ENCODE results near the gene NKD2. TPM values are rescaled to one million over a fixed set of nuclear protein-coding genes. Genes with fewer than 3 reads are reported as not detected.

Gene NKD2
- total and polyA plus RNA-seq, 2 experiments from 2014 or later, result 9.0 to 11.9 TPM

DNA sequence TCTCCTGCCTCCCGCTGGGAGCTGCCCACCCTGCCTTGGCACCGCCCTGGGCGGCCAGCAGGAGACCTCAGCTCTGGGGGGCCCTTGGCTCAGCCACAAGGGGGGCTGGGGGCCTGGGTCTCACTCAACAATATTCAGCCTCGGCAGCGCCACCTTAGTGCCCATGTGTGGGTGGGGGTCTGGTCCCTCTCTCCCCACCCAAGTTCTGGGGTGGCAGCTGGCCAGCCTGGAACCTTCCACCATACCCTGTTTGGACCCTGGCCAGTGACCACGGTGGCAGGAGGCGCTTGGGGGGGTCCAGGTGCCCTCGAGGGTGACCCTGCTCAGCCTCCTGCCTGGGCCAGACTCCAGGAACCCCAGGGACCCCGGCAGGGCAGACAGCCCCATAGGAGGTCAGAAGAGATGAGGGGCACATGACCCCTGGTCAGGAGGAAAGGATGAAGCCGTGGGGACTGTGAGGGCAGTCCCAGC, 22.2 kb downstream of the NKD2 start (continued):
- TF ChIP-seq, protein P1, sequence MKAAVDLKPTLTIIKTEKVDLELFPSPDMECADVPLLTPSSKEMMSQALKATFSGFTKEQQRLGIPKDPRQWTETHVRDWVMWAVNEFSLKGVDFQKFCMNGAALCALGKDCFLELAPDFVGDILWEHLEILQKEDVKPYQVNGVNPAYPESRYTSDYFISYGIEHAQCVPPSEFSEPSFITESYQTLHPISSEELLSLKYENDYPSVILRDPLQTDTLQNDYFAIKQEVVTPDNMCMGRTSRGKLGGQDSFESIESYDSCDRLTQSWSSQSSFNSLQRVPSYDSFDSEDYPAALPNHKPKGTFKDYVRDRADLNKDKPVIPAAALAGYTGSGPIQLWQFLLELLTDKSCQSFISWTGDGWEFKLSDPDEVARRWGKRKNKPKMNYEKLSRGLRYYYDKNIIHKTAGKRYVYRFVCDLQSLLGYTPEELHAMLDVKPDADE (IDR thresholded peaks at IDR 0.05), result no peak
- TF ChIP-seq NANOG (IDR thresholded peaks at IDR 0.05; ENCODE audit: borderline replicate concordance), result no peak
- TF ChIP-seq, protein P2, sequence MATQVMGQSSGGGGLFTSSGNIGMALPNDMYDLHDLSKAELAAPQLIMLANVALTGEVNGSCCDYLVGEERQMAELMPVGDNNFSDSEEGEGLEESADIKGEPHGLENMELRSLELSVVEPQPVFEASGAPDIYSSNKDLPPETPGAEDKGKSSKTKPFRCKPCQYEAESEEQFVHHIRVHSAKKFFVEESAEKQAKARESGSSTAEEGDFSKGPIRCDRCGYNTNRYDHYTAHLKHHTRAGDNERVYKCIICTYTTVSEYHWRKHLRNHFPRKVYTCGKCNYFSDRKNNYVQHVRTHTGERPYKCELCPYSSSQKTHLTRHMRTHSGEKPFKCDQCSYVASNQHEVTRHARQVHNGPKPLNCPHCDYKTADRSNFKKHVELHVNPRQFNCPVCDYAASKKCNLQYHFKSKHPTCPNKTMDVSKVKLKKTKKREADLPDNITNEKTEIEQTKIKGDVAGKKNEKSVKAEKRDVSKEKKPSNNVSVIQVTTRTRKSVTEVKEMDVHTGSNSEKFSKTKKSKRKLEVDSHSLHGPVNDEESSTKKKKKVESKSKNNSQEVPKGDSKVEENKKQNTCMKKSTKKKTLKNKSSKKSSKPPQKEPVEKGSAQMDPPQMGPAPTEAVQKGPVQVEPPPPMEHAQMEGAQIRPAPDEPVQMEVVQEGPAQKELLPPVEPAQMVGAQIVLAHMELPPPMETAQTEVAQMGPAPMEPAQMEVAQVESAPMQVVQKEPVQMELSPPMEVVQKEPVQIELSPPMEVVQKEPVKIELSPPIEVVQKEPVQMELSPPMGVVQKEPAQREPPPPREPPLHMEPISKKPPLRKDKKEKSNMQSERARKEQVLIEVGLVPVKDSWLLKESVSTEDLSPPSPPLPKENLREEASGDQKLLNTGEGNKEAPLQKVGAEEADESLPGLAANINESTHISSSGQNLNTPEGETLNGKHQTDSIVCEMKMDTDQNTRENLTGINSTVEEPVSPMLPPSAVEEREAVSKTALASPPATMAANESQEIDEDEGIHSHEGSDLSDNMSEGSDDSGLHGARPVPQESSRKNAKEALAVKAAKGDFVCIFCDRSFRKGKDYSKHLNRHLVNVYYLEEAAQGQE (IDR thresholded peaks at IDR 0.05; ENCODE audit: unreplicated experiment), result no peak

DNA sequence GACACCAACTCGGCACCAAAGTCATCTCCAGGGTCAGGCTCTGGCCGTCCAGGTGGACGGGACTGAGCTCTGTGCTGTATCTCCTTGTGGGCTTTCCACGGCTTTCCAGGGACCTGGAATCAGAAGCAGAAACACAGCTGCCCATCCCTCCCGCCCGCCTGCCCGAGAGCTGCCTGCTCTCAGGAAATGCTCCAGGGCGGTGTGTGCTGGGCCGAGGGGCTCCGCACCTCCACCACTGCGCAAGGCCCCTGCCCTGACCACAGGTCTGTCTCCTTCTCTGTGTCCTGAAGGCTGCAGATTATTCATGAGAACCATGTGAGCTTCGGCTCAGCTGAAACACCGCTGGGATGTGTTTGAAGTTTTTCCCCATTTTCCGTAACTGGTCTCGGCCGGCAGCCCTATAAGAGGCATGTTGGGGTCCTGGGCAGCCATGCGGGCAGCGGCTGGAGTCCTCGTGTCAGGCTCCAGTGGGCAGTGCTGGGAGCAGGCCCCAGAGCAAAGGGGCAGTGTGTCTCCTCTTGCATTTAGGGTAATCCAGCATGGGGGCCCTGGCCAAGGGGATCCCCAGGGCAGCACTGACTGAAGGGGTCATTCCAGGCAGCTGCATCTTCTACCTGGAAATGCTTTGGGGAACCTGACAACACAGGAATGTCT, 22.8 kb downstream of the NKD2 start:
- H3K27ac ChIP-seq (ENCODE audit: low read depth), result no peak overlapping the region
- no peak for TF ChIP-seq EZH2phosphoT487 (IDR thresholded peaks at IDR 0.05; ENCODE audit: unreplicated experiment)
- no peak for TF ChIP-seq NANOG (IDR thresholded peaks at IDR 0.05; ENCODE audit: borderline replicate concordance)
- TF ChIP-seq, protein P3, sequence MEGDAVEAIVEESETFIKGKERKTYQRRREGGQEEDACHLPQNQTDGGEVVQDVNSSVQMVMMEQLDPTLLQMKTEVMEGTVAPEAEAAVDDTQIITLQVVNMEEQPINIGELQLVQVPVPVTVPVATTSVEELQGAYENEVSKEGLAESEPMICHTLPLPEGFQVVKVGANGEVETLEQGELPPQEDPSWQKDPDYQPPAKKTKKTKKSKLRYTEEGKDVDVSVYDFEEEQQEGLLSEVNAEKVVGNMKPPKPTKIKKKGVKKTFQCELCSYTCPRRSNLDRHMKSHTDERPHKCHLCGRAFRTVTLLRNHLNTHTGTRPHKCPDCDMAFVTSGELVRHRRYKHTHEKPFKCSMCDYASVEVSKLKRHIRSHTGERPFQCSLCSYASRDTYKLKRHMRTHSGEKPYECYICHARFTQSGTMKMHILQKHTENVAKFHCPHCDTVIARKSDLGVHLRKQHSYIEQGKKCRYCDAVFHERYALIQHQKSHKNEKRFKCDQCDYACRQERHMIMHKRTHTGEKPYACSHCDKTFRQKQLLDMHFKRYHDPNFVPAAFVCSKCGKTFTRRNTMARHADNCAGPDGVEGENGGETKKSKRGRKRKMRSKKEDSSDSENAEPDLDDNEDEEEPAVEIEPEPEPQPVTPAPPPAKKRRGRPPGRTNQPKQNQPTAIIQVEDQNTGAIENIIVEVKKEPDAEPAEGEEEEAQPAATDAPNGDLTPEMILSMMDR (conservative IDR thresholded peaks at IDR 0.05; ENCODE audit: low read depth in 2 of 2), result no peak
- TF ChIP-seq, protein P1 (IDR thresholded peaks at IDR 0.05), result no peak
- TF ChIP-seq JUNB (IDR thresholded peaks at IDR 0.05; ENCODE audit: unreplicated experiment), result no peak
- H3K4me2 ChIP-seq, result no peak overlapping the region
- no peak overlapping the region for H2AFZ ChIP-seq
- H3K27ac Mint-ChIP-seq, result no peak overlapping the region
- no peaks in the 10 kb centered on the region for H4K20me1 ChIP-seq (replicated peaks; ENCODE audit: insufficient read depth)
- H3K36me3 ChIP-seq (ENCODE audit: insufficient read depth), result no peaks in the 10 kb centered on the region
- no peaks in the 10 kb centered on the region for H3K9me2 ChIP-seq (ENCODE audit: insufficient read depth)
- ATAC-seq, result no peak
- H3K4me1 ChIP-seq (ENCODE audit: insufficient read depth), result no peaks in the 10 kb centered on the region
- H3K4me1 Mint-ChIP-seq, result no peaks in the 10 kb centered on the region; the same call in 2 of the 3 replicates
- peaks cover 6% of the 10 kb centered on the region for H3K27me3 Mint-ChIP-seq (ENCODE audit: insufficient read depth, low read depth, poor library complexity)
- peaks cover 3% of the 10 kb centered on the region; the same call in 1 of the 3 replicates for H3K9me3 Mint-ChIP-seq
- H3K4me3 ChIP-seq, result no peak overlapping the region
- no peak overlapping the region for H3K4me3 Mint-ChIP-seq
- H3K79me2 ChIP-seq (replicated peaks; ENCODE audit: insufficient read depth), result no peaks in the 10 kb centered on the region
- DNase-seq (ENCODE audit: low spot score), result no peak
- no peaks in the 10 kb centered on the region for H3K27me3 ChIP-seq (ENCODE audit: insufficient read depth)
- peaks cover 5% of the 10 kb centered on the region; the same call in 1 of the 3 replicates for H3K36me3 Mint-ChIP-seq (ENCODE audit: low read depth)
- no peaks in the 10 kb centered on the region for H3F3A ChIP-seq (replicated peaks; ENCODE audit: low read depth)

Measured in GM23338 (cell line).